HTERT RPE-1 (cell line): ENCODE data around the gene RAB5IF.
"Not testable (repeated sequence)": the region's sequence is repeated elsewhere in the genome, so short reads cannot be mapped to it uniquely, and the experiment has no call there.

Experiments
- in situ Hi-C: fragments of 300-500 bp; cut with MboI; formaldehyde crosslinking; loops from 4 replicates; pipeline ENCODE4 v1.14.3; 2020; ENCODE audit warnings: low sequenced_read_pairs

The RAB5IF gene

DNA sequence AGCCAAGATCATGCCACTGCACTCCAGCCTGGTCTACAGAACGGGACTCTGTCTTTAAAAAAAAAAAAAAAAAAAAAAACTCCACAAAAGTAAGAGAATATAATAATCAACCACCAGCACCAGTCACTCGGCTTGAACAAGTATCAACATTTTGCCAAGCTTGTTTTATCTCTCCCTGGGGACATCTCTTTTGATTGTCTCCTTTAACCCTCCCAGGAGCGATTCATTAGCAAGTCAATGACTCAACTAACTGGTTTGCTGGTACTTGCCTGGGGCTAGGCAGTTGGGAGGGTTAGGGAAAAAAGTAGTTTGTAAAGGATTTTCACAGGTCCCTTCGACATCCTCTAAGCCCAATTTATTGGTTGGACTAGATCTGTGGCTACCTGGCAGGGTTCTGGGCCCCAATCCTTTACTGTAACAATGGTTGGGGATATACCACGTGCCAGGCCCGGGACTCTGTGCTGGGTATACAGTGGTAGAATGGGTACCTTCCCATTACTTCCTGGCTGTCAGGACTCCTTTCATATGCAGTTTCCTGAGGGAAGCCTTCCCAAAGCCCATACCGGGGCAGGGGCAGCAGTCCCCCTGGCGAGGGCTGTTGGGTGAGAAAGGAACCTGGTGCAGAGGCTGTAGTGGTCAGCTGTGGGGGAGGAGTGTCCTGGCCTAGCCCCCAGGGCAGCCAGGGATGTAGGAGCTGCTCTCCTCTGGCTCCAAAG, 20.0 kb upstream of the RAB5IF start:
- in situ Hi-C loops = no loop called here

GRCh38 chr20:36587388-36588070, 18.1 kb upstream of the RAB5IF start:
- in situ Hi-C loops = no loop called here

GRCh38 chr20:36591281-36591680, 14.3 kb upstream of the RAB5IF start:
- in situ Hi-C loops = no loop called here

- in situ Hi-C loops = no loop called here
These were observed 13.5 kb upstream of the RAB5IF start for GRCh38 chr20:36591854-36592641.

- in situ Hi-C loops = no loop called here
These were observed 12.1 kb upstream of the RAB5IF start for GRCh38 chr20:36593347-36593929.

DNA sequence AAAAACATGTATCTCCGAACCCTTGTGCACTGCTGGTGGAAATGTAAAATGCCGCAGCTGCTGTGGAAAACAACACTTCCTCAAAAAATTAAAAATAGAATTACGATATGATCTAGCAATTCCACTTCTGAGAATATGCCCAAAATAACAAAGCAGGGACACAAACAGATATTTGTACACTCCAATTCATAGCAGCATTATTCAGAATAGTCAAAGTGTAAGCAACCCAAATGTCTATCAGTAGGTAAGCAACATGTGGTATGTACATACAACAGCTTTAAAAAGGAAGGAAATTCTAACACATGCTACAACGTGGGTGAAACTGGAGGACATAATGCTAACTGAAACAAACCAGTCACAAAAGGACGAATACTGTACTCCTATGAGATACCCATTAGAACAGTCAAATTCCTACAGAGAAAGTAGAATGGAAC, 5.7 kb upstream of the RAB5IF start:
- in situ Hi-C loops = no loop called here

DNA sequence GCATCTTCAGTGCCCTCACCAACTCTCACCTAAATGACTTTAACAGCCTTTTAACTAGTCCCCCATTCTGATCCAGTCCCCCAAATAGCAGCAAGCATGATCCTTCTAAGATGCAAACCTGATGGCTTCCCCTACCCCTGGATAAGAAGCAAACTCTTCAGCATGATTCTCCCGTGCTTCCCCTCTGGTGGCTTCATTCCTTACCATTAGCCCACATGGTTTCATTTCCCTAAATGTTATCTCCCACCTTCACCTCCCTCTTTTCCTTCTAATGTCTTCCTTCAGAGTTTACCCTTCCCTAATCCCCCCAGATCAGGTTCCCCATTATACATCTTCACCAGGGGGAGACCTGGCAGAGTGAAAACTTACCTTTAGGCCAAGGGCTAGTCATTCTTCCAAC, 4.0 kb upstream of the RAB5IF start:
- in situ Hi-C loops = no loop called here

DNA sequence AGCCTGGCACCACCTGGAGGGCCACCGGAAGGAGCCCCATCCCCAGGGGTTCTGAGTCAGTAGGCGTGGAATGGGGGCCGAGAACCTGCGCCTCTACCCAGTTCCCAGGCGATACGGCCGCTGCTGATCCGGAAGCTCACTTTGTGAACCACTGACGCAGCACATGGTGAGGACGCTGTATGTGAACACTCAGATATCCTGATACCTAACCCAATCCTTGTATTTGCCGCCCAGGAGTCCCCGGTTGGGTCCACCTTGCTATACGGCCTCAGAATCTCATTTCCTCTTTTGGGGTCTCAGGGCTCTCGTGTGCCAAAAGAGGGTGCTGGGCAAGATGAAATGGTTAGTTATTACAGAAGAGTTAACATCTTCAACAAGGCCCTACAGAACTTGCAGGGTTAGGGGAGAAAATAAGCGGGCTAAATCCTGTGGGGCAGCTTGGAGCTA, 604 bp upstream of the RAB5IF start:
- in situ Hi-C loops = no loop called here

GRCh38 chr20:36606158-36607066, 833 bp downstream of the RAB5IF start:
- in situ Hi-C loops = no loop called here

GRCh38 chr20:36607586-36608387, 2.2 kb downstream of the RAB5IF start:
- in situ Hi-C loops = no loop called here

DNA sequence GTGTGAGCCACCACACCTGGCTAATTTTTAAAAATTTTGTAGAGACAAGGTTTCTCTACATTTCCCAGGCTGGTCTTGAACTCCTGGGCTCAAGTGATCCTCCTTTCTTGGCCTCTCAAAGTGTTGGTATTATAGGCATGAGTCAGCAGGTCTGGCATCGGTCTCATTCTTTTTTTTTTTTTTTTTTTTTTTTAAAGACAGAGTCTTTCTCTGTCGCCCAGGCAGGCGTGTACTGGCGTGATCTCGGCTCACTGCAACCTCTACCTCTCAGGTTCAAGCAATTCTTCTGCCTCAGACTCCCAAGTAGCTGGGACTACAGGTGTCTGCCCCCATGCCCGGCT, 2.8 kb downstream of the RAB5IF start:
- in situ Hi-C loops = not testable (repeated sequence)

- in situ Hi-C loops = no loop called here
These were observed 6.0 kb downstream of the RAB5IF start for GRCh38 chr20:36611625-36612024.

- in situ Hi-C loops = no loop called here
These were observed 8.4 kb downstream of the RAB5IF start for GRCh38 chr20:36613974-36614373.

GRCh38 chr20:36614781-36615557, 9.4 kb downstream of the RAB5IF start:
- in situ Hi-C loops = no loop called here

DNA sequence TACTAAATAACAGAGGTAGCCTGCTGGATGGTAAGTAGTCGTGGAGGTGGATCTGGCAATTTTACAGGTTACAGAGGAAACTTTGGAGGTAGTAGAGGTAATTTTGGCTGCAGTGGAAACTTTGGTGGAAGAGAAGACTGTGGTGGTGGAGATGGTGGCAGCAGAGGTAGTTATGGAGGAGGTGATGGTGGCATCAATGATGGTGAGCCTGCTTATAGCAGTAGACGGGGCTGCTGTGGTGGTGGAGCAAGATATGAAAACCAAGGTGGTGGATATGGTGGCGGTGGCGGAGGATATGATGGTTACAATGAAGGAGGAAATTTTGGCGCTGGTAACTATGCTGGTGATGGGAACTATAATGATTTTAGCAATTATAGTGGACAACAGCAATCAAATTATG, 15.3 kb downstream of the RAB5IF start:
- in situ Hi-C loops = no loop called here

GRCh38 chr20:36623444-36623843, 17.9 kb downstream of the RAB5IF start:
- in situ Hi-C loops = no loop called here

DNA sequence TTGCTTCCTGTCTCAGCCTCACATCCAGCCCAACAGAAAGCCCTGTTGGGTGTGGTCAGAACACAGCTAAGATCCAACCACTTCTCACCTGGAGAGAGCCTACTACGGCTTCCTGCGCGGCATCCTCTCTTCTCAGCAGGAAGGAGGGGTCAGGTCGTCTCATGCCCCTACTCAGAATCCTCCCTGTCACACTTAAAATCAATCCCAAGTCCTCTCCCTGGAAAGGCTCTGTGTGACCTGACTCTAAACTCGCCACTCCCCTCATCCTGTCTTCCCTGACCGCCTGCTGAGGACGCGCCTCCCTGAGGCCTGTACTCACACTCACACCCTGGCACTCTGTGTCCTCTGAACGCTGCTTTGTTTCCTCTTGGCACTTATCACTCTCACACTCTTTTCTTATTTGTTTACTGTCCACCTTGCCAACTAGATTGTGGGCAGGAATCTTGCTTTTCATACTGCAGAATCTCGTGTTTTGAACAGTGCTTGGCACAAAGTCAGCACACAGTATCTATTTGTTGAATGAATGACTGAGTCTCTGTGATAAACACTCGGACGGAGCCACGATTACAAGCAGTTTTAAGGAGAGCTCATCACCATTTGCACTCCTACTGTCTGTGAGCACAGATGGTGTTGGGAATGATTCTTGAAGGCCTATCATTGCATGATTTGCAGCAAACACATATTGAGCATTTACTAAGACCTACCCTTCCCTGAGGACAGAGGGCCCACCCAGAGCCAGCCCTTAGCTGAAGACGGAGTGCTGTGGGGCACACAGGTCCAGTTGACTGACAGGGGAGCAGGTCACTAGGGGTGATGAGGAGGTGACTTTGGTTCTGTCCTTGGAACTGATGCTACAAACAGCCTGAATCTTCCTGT, 18.7 kb downstream of the RAB5IF start:
- in situ Hi-C loops = no loop called here

- in situ Hi-C loops = no loop called here
These were observed 19.4 kb downstream of the RAB5IF start for GRCh38 chr20:36624944-36625324.
